ENCODE results near the gene STH.

STH gene

GRCh38 chr17:45995627-45996270 lies 3.3 kb upstream of the STH start:
- Histone ChIP-seq H3K79me2 (ENCODE audit: control insufficient read depth, insufficient read depth, low read length, unreplicated experiment) (no peaks in the 10 kb centered on the region), H3K4me1 (ENCODE audit: control insufficient read depth, insufficient read depth, low read length, unreplicated experiment) (peaks cover 3% of the 10 kb centered on the region), H3K4me3 (ENCODE audit: low read depth, low read length) (no peak overlapping the region), H3K27ac (ENCODE audit: low read depth, low read length) (no peak overlapping the region), H3K36me3 (ENCODE audit: insufficient read depth, low read length) (no peaks in the 10 kb centered on the region), H3K27me3 (ENCODE audit: insufficient read depth, low read length) (no peaks in the 10 kb centered on the region), H2AFZ (ENCODE audit: low read length, unreplicated experiment) (no peak overlapping the region)

- no peaks in the 10 kb centered on the region for H3K27me3 ChIP-seq (ENCODE audit: insufficient read depth, low read length)
- no peak overlapping the region for H3K4me3 ChIP-seq (ENCODE audit: low read depth, low read length)
- H2AFZ ChIP-seq (ENCODE audit: low read length, unreplicated experiment): no peak overlapping the region
- no peaks in the 10 kb centered on the region for H3K79me2 ChIP-seq (ENCODE audit: control insufficient read depth, insufficient read depth, low read length, unreplicated experiment)
- H3K36me3 ChIP-seq (ENCODE audit: insufficient read depth, low read length): no peaks in the 10 kb centered on the region
- peaks cover 3% of the 10 kb centered on the region for H3K4me1 ChIP-seq (ENCODE audit: control insufficient read depth, insufficient read depth, low read length, unreplicated experiment)
- no peak overlapping the region for H3K27ac ChIP-seq (ENCODE audit: low read depth, low read length)
Observed at GRCh38 chr17:45996282-45996937, 2.6 kb upstream of the STH start.

GRCh38 chr17:45997166-45997565 lies 1.9 kb upstream of the STH start:
- H3K27ac ChIP-seq (ENCODE audit: low read depth, low read length): no peak overlapping the region
- no peaks in the 10 kb centered on the region for H3K36me3 ChIP-seq (ENCODE audit: insufficient read depth, low read length)
- no peak overlapping the region for H2AFZ ChIP-seq (ENCODE audit: low read length, unreplicated experiment)
- no peak overlapping the region for H3K4me3 ChIP-seq (ENCODE audit: low read depth, low read length)
- H3K79me2 ChIP-seq (ENCODE audit: control insufficient read depth, insufficient read depth, low read length, unreplicated experiment): no peaks in the 10 kb centered on the region
- H3K27me3 ChIP-seq (ENCODE audit: insufficient read depth, low read length): no peaks in the 10 kb centered on the region
- H3K4me1 ChIP-seq (ENCODE audit: control insufficient read depth, insufficient read depth, low read length, unreplicated experiment): peaks cover 3% of the 10 kb centered on the region

GRCh38 chr17:45997624-45998023 lies 1.4 kb upstream of the STH start:
- Histone ChIP-seq H3K27ac (ENCODE audit: low read depth, low read length) (no peak overlapping the region), H3K79me2 (ENCODE audit: control insufficient read depth, insufficient read depth, low read length, unreplicated experiment) (no peaks in the 10 kb centered on the region), H2AFZ (ENCODE audit: low read length, unreplicated experiment) (no peak overlapping the region), H3K36me3 (ENCODE audit: insufficient read depth, low read length) (no peaks in the 10 kb centered on the region), H3K27me3 (ENCODE audit: insufficient read depth, low read length) (no peaks in the 10 kb centered on the region), H3K4me1 (ENCODE audit: control insufficient read depth, insufficient read depth, low read length, unreplicated experiment) (peaks cover 3% of the 10 kb centered on the region), H3K4me3 (ENCODE audit: low read depth, low read length) (no peak overlapping the region)

GRCh38 chr17:45999900-46000290 lies 845 bp downstream of the STH start:
- H3K4me1 ChIP-seq (ENCODE audit: control insufficient read depth, insufficient read depth, low read length, unreplicated experiment): peaks cover 3% of the 10 kb centered on the region
- no peak overlapping the region for H2AFZ ChIP-seq (ENCODE audit: low read length, unreplicated experiment)
- H3K79me2 ChIP-seq (ENCODE audit: control insufficient read depth, insufficient read depth, low read length, unreplicated experiment): no peaks in the 10 kb centered on the region
- H3K27ac ChIP-seq (ENCODE audit: low read depth, low read length): no peak overlapping the region
- no peaks in the 10 kb centered on the region for H3K27me3 ChIP-seq (ENCODE audit: insufficient read depth, low read length)
- H3K4me3 ChIP-seq (ENCODE audit: low read depth, low read length): no peak overlapping the region
- no peaks in the 10 kb centered on the region for H3K36me3 ChIP-seq (ENCODE audit: insufficient read depth, low read length)

GRCh38 chr17:46000292-46000691 lies 1.2 kb downstream of the STH start:
- Histone ChIP-seq H3K27ac (ENCODE audit: low read depth, low read length) (no peak overlapping the region), H3K4me1 (ENCODE audit: control insufficient read depth, insufficient read depth, low read length, unreplicated experiment) (peaks cover 3% of the 10 kb centered on the region), H3K36me3 (ENCODE audit: insufficient read depth, low read length) (no peaks in the 10 kb centered on the region), H3K27me3 (ENCODE audit: insufficient read depth, low read length) (no peaks in the 10 kb centered on the region), H3K79me2 (ENCODE audit: control insufficient read depth, insufficient read depth, low read length, unreplicated experiment) (no peaks in the 10 kb centered on the region), H2AFZ (ENCODE audit: low read length, unreplicated experiment) (no peak overlapping the region), H3K4me3 (ENCODE audit: low read depth, low read length) (no peak overlapping the region)

- H3K4me3 ChIP-seq (ENCODE audit: low read depth, low read length): no peak overlapping the region
- H3K79me2 ChIP-seq (ENCODE audit: control insufficient read depth, insufficient read depth, low read length, unreplicated experiment): no peaks in the 10 kb centered on the region
- H2AFZ ChIP-seq (ENCODE audit: low read length, unreplicated experiment): no peak overlapping the region
- H3K4me1 ChIP-seq (ENCODE audit: control insufficient read depth, insufficient read depth, low read length, unreplicated experiment): peaks cover 3% of the 10 kb centered on the region
- no peak overlapping the region for H3K27ac ChIP-seq (ENCODE audit: low read depth, low read length)
- no peaks in the 10 kb centered on the region for H3K27me3 ChIP-seq (ENCODE audit: insufficient read depth, low read length)
- no peaks in the 10 kb centered on the region for H3K36me3 ChIP-seq (ENCODE audit: insufficient read depth, low read length)
Observed at GRCh38 chr17:46000757-46001156, 1.7 kb downstream of the STH start.

- no peak overlapping the region for H3K4me3 ChIP-seq (ENCODE audit: low read depth, low read length)
- H3K4me1 ChIP-seq (ENCODE audit: control insufficient read depth, insufficient read depth, low read length, unreplicated experiment): peaks cover 3% of the 10 kb centered on the region
- no peak overlapping the region for H3K27ac ChIP-seq (ENCODE audit: low read depth, low read length)
- H3K36me3 ChIP-seq (ENCODE audit: insufficient read depth, low read length): no peaks in the 10 kb centered on the region
- no peaks in the 10 kb centered on the region for H3K79me2 ChIP-seq (ENCODE audit: control insufficient read depth, insufficient read depth, low read length, unreplicated experiment)
- H3K27me3 ChIP-seq (ENCODE audit: insufficient read depth, low read length): no peaks in the 10 kb centered on the region
- no peak overlapping the region for H2AFZ ChIP-seq (ENCODE audit: low read length, unreplicated experiment)
Observed at GRCh38 chr17:46001390-46002310, 2.6 kb downstream of the STH start.

GRCh38 chr17:46002311-46002972 lies 3.4 kb downstream of the STH start:
- H3K4me3 ChIP-seq (ENCODE audit: low read depth, low read length): no peak overlapping the region
- no peaks in the 10 kb centered on the region for H3K79me2 ChIP-seq (ENCODE audit: control insufficient read depth, insufficient read depth, low read length, unreplicated experiment)
- H2AFZ ChIP-seq (ENCODE audit: low read length, unreplicated experiment): no peak overlapping the region
- H3K36me3 ChIP-seq (ENCODE audit: insufficient read depth, low read length): no peaks in the 10 kb centered on the region
- H3K4me1 ChIP-seq (ENCODE audit: control insufficient read depth, insufficient read depth, low read length, unreplicated experiment): peaks cover 3% of the 10 kb centered on the region
- no peaks in the 10 kb centered on the region for H3K27me3 ChIP-seq (ENCODE audit: insufficient read depth, low read length)
- H3K27ac ChIP-seq (ENCODE audit: low read depth, low read length): no peak overlapping the region

GRCh38 chr17:46002973-46003316 lies 3.9 kb downstream of the STH start:
- Histone ChIP-seq H3K36me3 (ENCODE audit: insufficient read depth, low read length) (no peaks in the 10 kb centered on the region), H3K4me1 (ENCODE audit: control insufficient read depth, insufficient read depth, low read length, unreplicated experiment) (peaks cover under 1% of the 10 kb centered on the region), H3K4me3 (ENCODE audit: low read depth, low read length) (no peak overlapping the region), H3K27ac (ENCODE audit: low read depth, low read length) (no peak overlapping the region), H3K79me2 (ENCODE audit: control insufficient read depth, insufficient read depth, low read length, unreplicated experiment) (no peaks in the 10 kb centered on the region), H3K27me3 (ENCODE audit: insufficient read depth, low read length) (no peaks in the 10 kb centered on the region), H2AFZ (ENCODE audit: low read length, unreplicated experiment) (no peak overlapping the region)
